H9 (cell line): ENCODE results near the gene KRT74. TPM values are rescaled to one million over a fixed set of nuclear protein-coding genes. Genes with fewer than 3 reads are reported as not detected.
"Not testable (repeated sequence)": the region's sequence is repeated elsewhere in the genome, so short reads cannot be mapped to it uniquely, and the experiment has no call there.

Experiments
- DNase-seq: peaks from one replicate; pipeline ENCODE4 v3.0.0-alpha.2; 2017
- H2AFZ ChIP-seq: one replicate; pipeline ENCODE4 v1.6.1; 2013; ENCODE audit warnings: mild to moderate bottlenecking, low read length, control low read depth, moderate library complexity
- H2AK5ac ChIP-seq: 2 replicates; pipeline ENCODE4 v1.6.1; 2013; ENCODE audit warnings: low read length, control low read depth, mixed read lengths; ENCODE audit not compliant: insufficient read length
- H2BK120ac ChIP-seq: one replicate; pipeline ENCODE4 v1.6.1; 2013; ENCODE audit warnings: low read depth, mild to moderate bottlenecking, low read length, control low read depth, inconsistent platforms; ENCODE audit not compliant: poor library complexity, severe bottlenecking
- H2BK12ac ChIP-seq: 2 replicates; pipeline ENCODE4 v1.6.1; 2013; ENCODE audit warnings: low read length, control low read depth, mixed read lengths, low read depth; ENCODE audit not compliant: insufficient read length
- H2BK15ac ChIP-seq: 2 replicates; pipeline ENCODE4 v1.6.1; 2013; ENCODE audit warnings: low read depth, low read length, control low read depth
- H2BK20ac ChIP-seq: one replicate; pipeline ENCODE4 v1.6.1; 2013; ENCODE audit warnings: low read depth, mild to moderate bottlenecking, low read length, control low read depth, inconsistent platforms; ENCODE audit not compliant: poor library complexity, severe bottlenecking
- H2BK5ac ChIP-seq: 2 replicates; pipeline ENCODE4 v1.6.1; 2013; ENCODE audit warnings: low read length, control low read depth, mixed read lengths; ENCODE audit not compliant: insufficient read length
- H3K14ac ChIP-seq: 2 replicates; pipeline ENCODE4 v1.6.1; 2013; ENCODE audit warnings: low read length, control low read depth; ENCODE audit not compliant: insufficient read depth
- H3K18ac ChIP-seq: 2 replicates; pipeline ENCODE4 v1.6.1; 2013; ENCODE audit warnings: low read depth, mild to moderate bottlenecking, mixed read lengths, low read length, control low read depth; ENCODE audit not compliant: insufficient read length
- H3K23ac ChIP-seq: 2 replicates; pipeline ENCODE4 v1.6.1; 2013; ENCODE audit warnings: low read length, control low read depth, mixed read lengths, low read depth; ENCODE audit not compliant: insufficient read length
- H3K23me2 ChIP-seq: 2 replicates; pipeline ENCODE4 v1.6.1; 2013; ENCODE audit warnings: low read depth, mild to moderate bottlenecking, mixed read lengths, low read length, control low read depth; ENCODE audit not compliant: insufficient read length, poor library complexity, severe bottlenecking
- H3K27ac ChIP-seq: 2 replicates; pipeline ENCODE4 v1.5.1; 2013; ENCODE audit warnings: low read length, control low read depth, mixed read lengths, low read depth; ENCODE audit not compliant: insufficient read length
- H3K27me3 ChIP-seq: 2 replicates; pipeline ENCODE4 v1.6.1; 2013; ENCODE audit warnings: low read length, control low read depth, inconsistent platforms; ENCODE audit not compliant: insufficient read depth
- H3K4ac ChIP-seq: 2 replicates; pipeline ENCODE4 v1.6.1; 2013; ENCODE audit warnings: low read depth, mild to moderate bottlenecking, control low read depth, inconsistent platforms, low read length, moderate library complexity
- H3K4me1 ChIP-seq: 2 replicates; pipeline ENCODE4 v1.6.1; 2013; ENCODE audit warnings: low read length, control low read depth, inconsistent platforms; ENCODE audit not compliant: insufficient read depth
- H3K4me2 ChIP-seq: 2 replicates; pipeline ENCODE4 v1.6.1; 2013; ENCODE audit warnings: low read length, control low read depth, mixed read lengths; ENCODE audit not compliant: insufficient read length, insufficient read depth
- H3K56ac ChIP-seq: 2 replicates; pipeline ENCODE4 v1.6.1; 2013; ENCODE audit warnings: low read depth, mild to moderate bottlenecking, mixed read lengths, low read length, control low read depth; ENCODE audit not compliant: insufficient read length
- H3K79me1 ChIP-seq: 2 replicates; pipeline ENCODE4 v1.6.1; 2013; ENCODE audit warnings: low read depth, mild to moderate bottlenecking, moderate library complexity, low read length, control low read depth, inconsistent platforms; ENCODE audit not compliant: insufficient read depth, poor library complexity, severe bottlenecking
- H3K79me2 ChIP-seq: 2 replicates; pipeline ENCODE4 v1.6.1; 2013; ENCODE audit warnings: low read length, control low read depth, inconsistent platforms; ENCODE audit not compliant: insufficient read depth
- H3K9ac ChIP-seq: 2 replicates; pipeline ENCODE4 v1.6.1; 2013; ENCODE audit warnings: low read length, control low read depth, mixed read lengths; ENCODE audit not compliant: insufficient read length; ENCODE audit errors: extremely low read depth
- H3K9me3 ChIP-seq: one replicate; pipeline ENCODE4 v1.6.1; 2013; ENCODE audit warnings: low read depth, low read length, inconsistent platforms; ENCODE audit not compliant: control insufficient read depth
- H3T11ph ChIP-seq: one replicate; pipeline ENCODE4 v1.6.1; 2013; ENCODE audit warnings: mild to moderate bottlenecking, low read length, control low read depth, inconsistent platforms
- H4K20me1 ChIP-seq: one replicate; pipeline ENCODE4 v1.6.1; 2013; ENCODE audit not compliant: control insufficient read depth, insufficient read length, insufficient read depth
- H4K5ac ChIP-seq: 2 replicates; pipeline ENCODE4 v1.6.1; 2013; ENCODE audit warnings: low read depth, mild to moderate bottlenecking, mixed read lengths, low read length, control low read depth; ENCODE audit not compliant: insufficient read length
- H4K8ac ChIP-seq: replicated peaks from 2 replicates; pipeline ENCODE4 v1.6.1; 2013; ENCODE audit warnings: low read length, control low read depth, mixed read lengths, low read depth; ENCODE audit not compliant: insufficient read length
- H4K91ac ChIP-seq: 2 replicates; pipeline ENCODE4 v1.6.1; 2013; ENCODE audit warnings: low read depth, mild to moderate bottlenecking, moderate library complexity, mixed read lengths, low read length, control low read depth; ENCODE audit not compliant: insufficient read length
- H3K27ac Mint-ChIP-seq, 3 experiments: 2 replicates in 2 of 3; 3 replicates in 1 of 3; pipeline ENCODE4 v1.8.0; 2020 to 2021; ENCODE audit warnings: mixed read lengths in 3 of 3, mild to moderate bottlenecking in 1 of 3, moderate library complexity in 1 of 3
- H3K27me3 Mint-ChIP-seq: 2 replicates; pipeline ENCODE4 v1.8.0; 2021; ENCODE audit warnings: low read depth, mild to moderate bottlenecking, moderate library complexity, mixed read lengths
- H3K36me3 Mint-ChIP-seq, 3 experiments: 2 replicates in 2 of 3; 3 replicates in 1 of 3; pipeline ENCODE4 v1.8.0; 2020 to 2021; ENCODE audit warnings: low read depth in 3 of 3, mixed read lengths in 3 of 3; ENCODE audit not compliant: insufficient read depth in 1 of 3
- H3K4me1 Mint-ChIP-seq, 2 experiments: 2 replicates each; pipeline ENCODE4 v1.8.0; 2020; ENCODE audit warnings: mixed read lengths in 2 of 2
- H3K4me3 Mint-ChIP-seq, 2 experiments: 2 replicates in 1 of 2; 3 replicates in 1 of 2; pipeline ENCODE4 v1.8.0; 2020 to 2021; ENCODE audit warnings: mild to moderate bottlenecking in 2 of 2, mixed read lengths in 2 of 2, moderate library complexity in 1 of 2
- H3K9me3 Mint-ChIP-seq, 2 experiments: 2 replicates in 1 of 2; 3 replicates in 1 of 2; pipeline ENCODE4 v1.8.0; 2020; ENCODE audit warnings: mild to moderate bottlenecking in 2 of 2, mixed read lengths in 2 of 2, moderate library complexity in 1 of 2
- CTCF ChIP-seq: fragments of 200-600 bp; sonication (generic); conservative IDR thresholded peaks from 3 replicates; pipeline ENCODE4 v1.8.0; 2021; ENCODE audit warnings: antibody characterized with exemption, mild to moderate bottlenecking
- WGBS: extraction: QIAGEN DNeasy Blood & Tissue Kit; methylation state at CpG from one replicate; pipeline ENCODE4 v1.1.7; 2013; ENCODE audit warnings: missing lambda C conversion rate, low lambda C conversion rate, mixed read lengths; ENCODE audit not compliant: insufficient read length; ENCODE audit errors: extremely low coverage; 5-methylcytosine and 5-hydroxymethylcytosine counted together
- total RNA-seq: library from RNA; stranded (reverse); gene quantifications from 2 replicates; pipeline ENCODE4 v1.2.1, GENCODE V29; 2021

Gene KRT74
- total RNA-seq, 1 experiment from 2014 or later: not detected

GRCh38 chr12:52598966-52599365, 25.3 kb upstream of the KRT74 start:
- H3K23me2 ChIP-seq: no peaks in the 10 kb centered on the region
- no peak overlapping the region for H2AFZ ChIP-seq
- Mint-ChIP-seq H3K27me3 (peaks cover 31% of the 10 kb centered on the region), H3K27ac (no peak overlapping the region), H3K9me3 (no peaks in the 10 kb centered on the region; a peak in 1 of 5 replicates), H3K36me3 (no peaks in the 10 kb centered on the region), H3K4me1 (no peaks in the 10 kb centered on the region), H3K4me3 (no peak overlapping the region)
- WGBS: no CpG with 5 or more reads among the region's 5 CpGs
- no peak overlapping the region for H3K9ac ChIP-seq
- H3K4me1 ChIP-seq: no peaks in the 10 kb centered on the region
- H4K8ac ChIP-seq: no peak overlapping the region
- H3K56ac ChIP-seq: no peak overlapping the region
- H4K20me1 ChIP-seq: no peaks in the 10 kb centered on the region
- H3K27me3 ChIP-seq: no peaks in the 10 kb centered on the region
- no peak overlapping the region for H3K14ac ChIP-seq
- H3K27ac ChIP-seq: no peak overlapping the region
- H4K91ac ChIP-seq: no peak overlapping the region
- peak; percentile 15 for DNase-seq
- no peaks in the 10 kb centered on the region for H3K79me2 ChIP-seq
- H2BK15ac ChIP-seq: no peak overlapping the region
- no peak overlapping the region for H2BK120ac ChIP-seq
- H3K4ac ChIP-seq: no peak overlapping the region
- no peaks in the 10 kb centered on the region for H3K79me1 ChIP-seq
- no peak overlapping the region for H3K23ac ChIP-seq
- H2BK12ac ChIP-seq: no peak overlapping the region
- H3K4me2 ChIP-seq: no peak overlapping the region
- no peak overlapping the region for H4K5ac ChIP-seq
- no peak for TF ChIP-seq CTCF
- no peaks in the 10 kb centered on the region for H3K9me3 ChIP-seq
- H3T11ph ChIP-seq: no peak overlapping the region
- H2BK20ac ChIP-seq: no peak overlapping the region
- H2AK5ac ChIP-seq: no peak overlapping the region
- no peak overlapping the region for H2BK5ac ChIP-seq
- no peak overlapping the region for H3K18ac ChIP-seq

GRCh38 chr12:52594237-52594636, 20.6 kb upstream of the KRT74 start:
- not testable (repeated sequence) for H3K27ac Mint-ChIP-seq, H3K4me3 Mint-ChIP-seq, H2BK20ac ChIP-seq, DNase-seq, H2BK15ac ChIP-seq, H4K5ac ChIP-seq, H3K18ac ChIP-seq, H2BK120ac ChIP-seq, H3K27ac ChIP-seq, H3K4ac ChIP-seq, H3K4me1 ChIP-seq, H4K20me1 ChIP-seq, H4K8ac ChIP-seq, H3K23me2 ChIP-seq, H3K27me3 ChIP-seq, H3K23ac ChIP-seq, H3K4me2 ChIP-seq, H3T11ph ChIP-seq, H2AFZ ChIP-seq, H3K56ac ChIP-seq, H2AK5ac ChIP-seq, H3K79me1 ChIP-seq, H3K4me1 Mint-ChIP-seq, H4K91ac ChIP-seq, H3K14ac ChIP-seq, H3K79me2 ChIP-seq, H2BK5ac ChIP-seq, H3K9ac ChIP-seq, H2BK12ac ChIP-seq
- Mint-ChIP-seq H3K36me3 (peaks cover 3 to 13% (median 11%) of the 10 kb centered on the region in 3 experiments), H3K9me3 (peaks cover 26 to 38% of the 10 kb centered on the region in 2 experiments), H3K27me3 (peaks cover 28% of the 10 kb centered on the region)
- H3K9me3 ChIP-seq: peaks cover 15% of the 10 kb centered on the region
- no CpG with 5 or more reads among the region's 4 CpGs for WGBS
